Stimulated activated CD4-positive, alpha-beta T cell treated with anti-CD3 and anti-CD28 coated beads, TNF-alpha, amount 100 ng/mL, for 24 hours (primary cell): ENCODE measurements around the gene TRIO.
"Not testable (repeated sequence)": the region's sequence is repeated elsewhere in the genome, so short reads cannot be mapped to it uniquely, and the experiment has no call there.

Experiments used
- DNase-seq, 3 experiments: peaks; one replicate each; pipeline ENCODE4 v3.0.0-alpha.2; 2020; ENCODE audit warnings: low read depth in 3 of 3

TRIO gene

DNA sequence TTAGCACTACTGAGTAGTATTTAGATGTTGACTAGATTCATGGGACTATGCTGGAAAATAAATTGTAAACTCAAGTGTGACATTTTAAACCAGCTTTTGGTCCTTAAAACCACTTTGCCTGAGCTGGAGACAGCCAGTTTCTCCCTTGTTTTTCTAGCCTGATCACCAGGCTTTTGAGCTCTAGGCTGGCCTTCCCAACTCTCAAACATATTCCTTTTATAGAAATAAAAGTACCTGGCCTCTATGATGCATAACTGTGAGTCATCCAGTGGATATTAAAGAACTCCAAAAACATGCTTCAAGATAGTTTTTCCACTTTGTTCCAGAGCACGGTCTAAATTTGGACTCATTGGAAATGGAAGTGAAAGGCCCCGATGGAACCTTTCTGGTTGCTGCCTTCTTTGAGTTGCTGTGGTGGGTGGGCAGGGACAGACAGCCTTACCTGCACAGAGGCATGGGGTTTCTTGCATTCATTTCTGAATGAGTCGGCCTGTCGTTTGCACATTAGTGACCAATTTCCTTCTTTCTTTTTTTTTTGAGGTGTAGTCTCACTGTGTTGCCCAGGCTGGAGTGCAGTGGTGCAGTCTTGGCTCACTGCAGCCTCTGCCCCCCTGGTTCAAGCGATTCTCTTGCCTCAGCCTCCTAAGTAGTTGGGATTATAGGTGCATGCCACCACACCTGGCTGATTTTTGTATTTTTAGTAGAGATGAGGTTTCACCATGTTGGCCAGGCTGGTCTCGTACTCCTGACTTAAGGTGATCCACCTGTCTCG, 43.1 kb downstream of the TRIO start:
- DNase-seq, result no peak

DNA sequence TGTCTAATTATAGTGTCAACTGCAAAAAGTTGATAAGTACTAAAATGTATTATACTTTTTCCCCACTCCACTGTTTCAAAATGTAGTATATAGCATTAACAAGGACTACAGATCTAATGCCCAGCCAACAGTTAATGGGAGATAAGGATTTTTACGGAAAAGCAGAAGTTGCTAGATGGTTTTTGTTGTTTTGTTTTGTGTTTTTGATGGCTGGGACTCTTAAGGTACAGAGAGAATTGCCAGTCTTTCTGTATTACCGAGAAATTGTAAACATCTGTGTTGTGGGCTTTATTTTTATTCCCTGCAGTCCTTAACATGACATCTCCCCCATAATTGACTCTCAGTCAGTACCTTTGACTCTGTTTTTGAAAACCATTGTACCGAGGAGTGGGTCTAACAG, 44.0 kb downstream of the TRIO start:
- no peak for DNase-seq

DNA sequence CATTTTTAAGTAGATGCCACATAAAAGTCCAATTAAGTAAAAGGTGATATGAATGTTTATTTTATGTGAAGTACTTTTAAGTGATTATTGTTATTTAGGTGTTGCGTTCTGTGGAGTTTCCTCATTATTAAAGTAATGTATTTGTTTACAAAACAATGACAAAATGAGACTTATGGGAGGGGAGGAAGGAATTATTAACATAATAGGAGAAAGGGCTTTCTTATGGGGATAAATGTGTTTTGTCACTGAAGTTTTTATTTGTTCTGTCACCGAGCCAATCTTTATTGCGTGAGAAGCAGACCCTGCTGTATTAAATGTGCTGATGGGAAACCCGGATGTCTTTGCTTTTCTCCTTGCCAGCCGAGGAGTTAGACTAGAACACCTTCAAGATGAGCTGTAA, 44.5 kb downstream of the TRIO start:
- no peak for DNase-seq

DNA sequence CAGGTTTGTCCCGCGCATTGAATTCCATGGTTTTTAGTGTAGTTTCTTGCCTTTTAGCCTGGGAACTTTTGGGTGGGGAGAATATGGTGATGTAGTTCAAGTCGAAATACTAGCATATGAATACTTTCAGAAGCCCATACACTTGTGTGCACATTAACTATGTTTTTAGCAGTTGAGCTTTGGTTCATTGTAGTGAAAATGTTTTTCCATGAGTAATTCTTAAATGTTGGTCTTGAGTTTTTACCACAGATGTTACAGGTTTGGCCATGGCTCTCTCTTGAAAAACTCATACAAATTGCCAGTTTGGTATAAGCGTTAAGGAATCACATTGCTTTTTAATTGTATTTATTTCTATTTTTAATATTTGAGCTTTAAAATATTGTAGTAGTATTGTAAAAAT, 45.6 kb downstream of the TRIO start:
- no peak for DNase-seq

DNA sequence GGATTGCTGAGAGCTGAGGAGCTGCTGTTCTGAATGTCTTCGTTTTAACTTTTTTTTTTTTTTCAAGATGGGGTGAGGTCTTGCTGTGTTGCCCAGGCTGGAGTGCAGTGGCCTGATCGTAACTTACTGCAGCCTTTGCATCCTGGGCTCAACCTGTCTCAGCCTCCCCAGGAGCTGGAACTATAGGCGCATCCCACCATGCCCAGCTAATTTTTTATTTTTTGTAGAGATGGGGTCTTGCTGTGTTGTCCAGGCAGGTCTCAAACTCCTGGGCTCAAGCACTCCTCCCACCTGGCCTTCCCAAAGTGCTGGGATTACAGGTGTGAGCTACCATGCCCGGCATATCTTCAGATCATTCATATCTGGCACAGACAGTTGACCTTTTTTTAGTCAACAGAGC, 46.5 kb downstream of the TRIO start:
- no peak for DNase-seq

DNA sequence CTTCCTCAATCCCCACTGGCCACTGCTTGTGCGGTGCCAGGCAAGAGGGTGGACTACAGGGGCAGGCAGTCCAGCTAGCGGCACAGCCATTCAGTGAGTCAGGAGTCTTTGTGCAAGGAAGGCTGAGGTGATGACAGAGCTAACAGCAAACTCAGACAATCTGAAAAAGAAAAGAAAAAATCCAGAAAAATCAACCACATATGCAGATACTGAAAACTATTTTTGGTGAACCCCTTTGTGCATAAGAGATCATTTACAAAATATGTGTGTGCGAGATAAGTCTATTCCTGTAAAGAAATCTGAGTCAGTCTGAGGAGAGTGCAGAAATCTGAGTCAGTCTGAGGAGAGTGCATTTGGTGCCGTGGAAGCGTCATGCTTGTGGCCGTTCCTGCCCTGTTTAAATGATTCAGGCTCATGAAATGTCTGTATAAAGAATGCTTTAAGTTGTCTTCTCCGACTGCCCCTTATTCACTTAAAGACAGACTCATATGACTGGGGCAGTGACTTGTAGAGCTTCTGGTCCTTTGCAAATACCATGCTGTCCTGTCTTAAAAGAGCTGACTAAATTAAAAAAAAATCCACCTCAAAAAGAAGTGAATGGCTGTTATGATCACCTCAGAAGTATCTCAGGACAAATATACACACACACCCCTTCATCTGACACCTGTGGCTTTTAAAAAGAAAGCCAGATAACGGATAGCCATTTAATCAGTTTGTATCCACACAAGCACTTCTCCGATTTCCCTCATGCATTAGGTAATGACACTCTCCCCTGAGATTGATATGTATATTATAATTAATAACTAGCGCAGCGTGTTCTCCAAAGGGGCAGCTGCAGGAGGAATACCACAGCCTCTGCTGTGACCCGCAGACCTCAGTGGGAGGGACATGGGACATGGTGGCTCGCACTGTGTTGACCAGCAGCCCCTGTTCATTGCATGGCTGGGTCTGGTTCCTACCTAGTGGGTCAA, 47.3 kb downstream of the TRIO start:
- no peak for DNase-seq

DNA sequence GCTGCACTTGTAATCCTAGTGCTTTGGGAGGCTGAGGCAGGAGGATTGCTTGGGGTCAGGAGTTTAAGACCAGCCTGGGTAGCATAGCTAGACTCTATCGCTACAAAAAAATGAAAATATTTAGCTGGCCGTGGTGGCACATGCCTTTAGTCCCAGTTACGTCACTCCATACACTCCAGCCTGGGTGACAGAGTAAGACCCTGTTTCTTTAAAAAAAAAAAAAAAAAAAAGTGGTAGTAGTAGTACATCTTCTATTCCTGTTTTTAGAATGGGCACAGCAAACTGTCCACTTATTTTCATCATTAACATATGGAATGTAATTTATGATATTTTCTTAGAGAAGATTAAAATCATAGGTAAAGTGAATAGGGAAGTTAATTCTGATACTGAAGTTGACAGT, 48.2 kb downstream of the TRIO start:
- DNase-seq, result no peak

DNA sequence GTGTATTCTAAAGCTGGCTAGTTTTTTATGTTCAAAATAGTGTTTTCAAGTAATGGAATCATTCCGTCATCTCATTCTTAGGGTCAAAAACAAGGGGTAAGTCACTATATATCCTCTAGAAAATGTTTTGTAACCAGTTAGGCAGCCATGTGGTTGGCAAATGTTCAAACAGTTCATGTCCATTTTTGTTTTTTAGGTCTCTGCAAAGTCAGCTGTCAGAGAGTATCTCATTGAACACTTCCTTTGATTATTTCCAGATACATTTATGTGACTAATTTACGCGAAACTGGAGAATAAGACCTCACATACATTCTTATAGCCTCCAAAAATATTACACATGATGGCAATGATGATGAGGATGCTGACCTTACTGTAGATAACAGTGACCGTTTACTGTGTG, 50.4 kb downstream of the TRIO start:
- DNase-seq, result no peak

DNA sequence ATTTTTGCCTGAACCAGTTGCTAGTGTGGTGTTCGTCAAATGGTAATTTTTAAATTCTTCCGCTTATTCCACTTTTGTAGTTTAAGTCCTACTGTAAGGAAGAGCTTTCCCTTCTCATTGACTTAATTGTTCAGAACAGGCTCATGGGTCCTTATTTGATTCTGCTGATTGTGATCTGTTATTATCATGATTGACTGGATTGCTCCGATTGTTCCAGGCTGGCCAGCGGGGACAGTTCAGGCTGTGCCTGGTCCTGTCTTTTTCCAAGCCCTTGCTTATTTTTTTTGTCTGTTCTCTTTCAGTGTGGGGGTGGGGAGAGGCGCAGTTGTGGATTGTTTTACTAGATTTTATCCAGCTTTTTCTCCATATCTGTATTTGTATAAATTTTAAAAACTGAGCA, 52.4 kb downstream of the TRIO start:
- no peak for DNase-seq

DNA sequence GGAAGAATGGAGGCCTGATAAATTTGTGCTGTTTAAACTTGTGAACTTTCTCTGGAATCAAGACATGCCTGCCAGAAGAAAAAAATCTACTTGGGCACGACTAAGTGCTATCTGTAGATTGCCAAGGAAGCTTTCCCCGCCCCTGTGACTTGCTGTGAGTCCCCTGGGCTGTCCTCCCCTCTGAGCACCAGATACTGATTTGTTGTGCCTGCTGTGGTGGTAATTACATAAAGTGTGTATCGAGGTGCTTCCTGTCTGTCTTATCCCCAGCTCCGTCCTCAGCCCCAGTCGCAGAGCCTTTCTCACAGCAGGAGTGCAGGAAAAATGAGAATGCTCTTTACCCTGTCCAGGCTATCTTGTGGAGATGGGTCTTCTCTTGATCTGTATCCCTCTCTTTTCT, 53.9 kb downstream of the TRIO start:
- DNase-seq, result no peak

DNA sequence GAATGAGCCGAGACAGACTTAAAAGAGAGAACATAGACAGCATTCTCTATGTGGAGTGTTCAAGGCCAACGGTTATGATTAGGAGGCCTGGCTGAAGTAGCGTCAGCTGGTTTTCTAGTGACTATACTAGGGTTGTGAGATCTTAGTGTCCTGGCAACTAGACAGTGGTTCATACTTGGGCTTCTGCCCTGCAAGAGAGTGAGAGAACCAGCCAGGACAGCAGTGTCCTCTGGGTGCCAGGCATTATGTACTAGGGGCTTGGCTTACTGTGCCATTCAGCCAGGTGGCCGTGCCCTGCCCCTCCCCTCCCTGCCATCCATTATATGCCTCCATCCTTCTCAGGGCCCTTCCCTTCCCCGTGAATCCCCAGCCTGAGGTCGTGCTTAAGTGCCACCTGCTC, 56.8 kb downstream of the TRIO start:
- no peak for DNase-seq

DNA sequence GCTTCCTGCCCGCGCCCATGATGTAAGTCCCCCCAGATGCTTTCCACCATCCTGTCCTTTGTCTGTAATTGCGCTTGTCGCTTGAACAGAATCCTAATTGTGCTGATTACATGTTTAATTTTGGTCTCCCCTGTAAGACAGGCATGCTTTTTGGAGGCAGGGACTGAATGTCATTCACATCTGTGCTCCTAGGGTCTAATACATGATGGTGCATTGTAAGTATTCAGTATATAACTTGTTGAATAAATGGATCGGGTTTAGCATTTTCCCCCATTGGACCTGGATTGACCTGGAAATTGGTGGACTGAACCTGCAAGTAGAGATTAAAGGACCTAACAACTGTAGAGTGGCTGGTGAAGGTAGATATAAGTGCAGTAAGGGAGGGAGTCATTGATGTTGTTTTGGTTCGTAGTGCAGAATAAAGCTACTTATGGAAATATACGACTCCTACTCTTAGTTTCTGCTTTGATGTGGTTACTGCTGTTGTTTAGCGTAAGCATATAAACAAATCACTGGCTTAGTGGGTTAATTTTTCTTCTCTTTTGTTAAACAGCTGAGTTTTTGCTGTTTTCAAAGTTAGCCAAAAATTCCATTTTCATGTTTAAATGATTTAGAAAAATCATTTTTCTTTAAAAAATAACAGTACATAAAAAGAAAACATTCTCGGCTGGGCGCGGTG, 57.3 kb downstream of the TRIO start:
- DNase-seq, result no peak

DNA sequence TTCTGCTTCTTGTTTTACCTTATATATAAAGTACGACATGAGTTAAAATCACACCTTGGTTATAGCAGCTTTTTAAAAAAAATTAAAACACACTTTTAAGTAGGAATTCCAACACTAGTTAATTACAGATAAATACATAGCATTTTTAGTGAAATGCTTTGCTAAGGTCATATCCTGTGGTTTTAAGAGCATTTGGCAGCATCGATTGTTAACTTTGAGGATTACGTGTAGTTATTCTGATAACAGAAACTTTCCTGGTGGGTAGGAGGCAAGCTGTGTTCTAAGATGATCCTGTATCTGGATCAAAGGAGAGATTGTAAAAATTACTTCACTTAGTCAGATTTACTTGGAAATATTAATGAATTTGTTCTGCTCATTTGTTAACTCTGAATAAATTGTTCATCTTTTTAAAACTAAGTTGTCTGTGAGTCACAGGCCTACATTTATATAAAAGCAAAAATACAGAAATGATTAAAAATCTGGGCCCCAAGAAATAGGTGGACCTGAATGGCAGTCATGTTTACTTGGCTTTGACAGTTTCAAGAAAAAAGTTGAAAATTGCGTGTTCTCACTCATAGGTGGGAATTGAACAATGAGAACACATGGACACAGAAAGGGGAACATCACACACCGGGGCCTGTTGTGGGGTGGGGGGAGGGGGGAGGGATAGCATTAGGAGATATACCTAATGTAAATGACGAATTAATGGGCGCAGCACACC, 58.3 kb downstream of the TRIO start:
- no peak for DNase-seq

DNA sequence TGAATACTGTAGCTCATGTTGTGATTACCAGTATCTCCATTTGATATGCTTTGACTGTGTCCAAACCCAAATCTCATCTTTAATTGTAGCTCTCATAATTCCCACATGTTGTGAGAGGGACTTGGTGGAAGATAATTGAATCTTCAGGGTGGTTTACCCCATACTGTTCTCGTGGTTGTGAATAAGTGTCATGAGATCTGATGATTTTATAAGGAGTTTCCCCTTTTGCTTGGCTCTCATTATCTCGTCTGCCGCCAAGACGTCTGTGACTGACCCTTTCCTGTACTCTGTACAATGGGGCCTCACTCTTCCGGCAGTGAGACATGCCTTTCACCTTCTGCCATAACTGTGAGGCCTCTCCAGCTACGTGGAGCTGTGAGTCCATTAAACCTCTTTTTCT, 59.3 kb downstream of the TRIO start:
- no peak for DNase-seq

DNA sequence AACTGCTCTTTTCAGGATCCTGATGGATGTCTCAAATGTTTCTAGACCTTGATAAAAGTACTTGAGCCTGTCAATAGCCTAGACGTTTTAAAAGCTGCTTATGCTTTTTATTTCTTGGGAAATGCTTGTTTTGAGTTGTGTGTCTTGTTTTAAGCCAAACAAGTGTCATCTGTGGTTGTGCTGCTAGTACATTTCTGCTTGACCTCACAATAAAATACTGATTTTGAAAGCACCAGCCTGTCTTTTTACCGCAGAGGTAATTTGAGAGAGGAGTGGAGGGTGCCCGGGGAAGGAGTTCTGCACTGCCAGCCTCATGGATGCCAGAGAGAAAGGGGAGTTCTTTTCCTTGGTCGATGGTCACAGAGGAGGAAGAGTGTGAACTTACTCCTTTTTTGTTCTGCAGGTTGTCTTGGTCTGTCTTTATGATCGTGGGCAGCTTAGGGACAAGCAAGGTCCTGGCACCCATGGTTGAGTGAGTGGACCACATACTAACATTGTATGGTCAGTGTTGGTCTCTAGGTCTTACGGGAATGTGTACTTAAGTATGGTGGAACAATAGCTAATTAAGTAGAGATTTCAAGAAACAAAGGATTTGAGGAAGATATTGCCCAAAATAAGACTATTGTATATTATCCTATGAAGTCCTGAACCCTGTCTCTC, 61.0 kb downstream of the TRIO start:
- DNase-seq, result no peak

DNA sequence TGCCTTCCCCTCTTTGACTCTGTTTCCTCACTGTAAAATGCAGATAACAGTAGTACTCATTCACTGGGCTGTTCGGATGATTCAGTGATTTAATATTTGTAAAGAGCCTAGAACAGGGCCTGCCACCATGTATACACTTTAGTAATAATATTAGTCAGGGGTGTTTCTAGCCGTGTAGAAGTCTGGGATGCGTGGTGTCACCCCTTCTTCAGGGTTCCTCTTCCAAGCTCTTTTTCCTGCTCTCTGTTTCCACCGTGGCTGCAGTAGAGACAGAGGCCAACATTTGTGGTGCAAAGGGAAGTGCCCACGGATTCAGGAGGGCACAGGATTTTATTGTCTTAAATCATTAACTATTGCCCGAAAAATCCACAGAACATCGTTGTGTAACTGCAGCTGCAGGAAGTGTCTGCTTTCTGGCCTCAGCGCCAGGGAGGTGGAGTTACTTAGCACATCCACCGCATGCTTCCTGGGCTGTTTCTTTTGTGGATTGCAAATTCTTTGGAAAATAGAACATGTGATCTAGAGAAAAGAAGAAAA, 61.7 kb downstream of the TRIO start:
- DNase-seq, result no peak

DNA sequence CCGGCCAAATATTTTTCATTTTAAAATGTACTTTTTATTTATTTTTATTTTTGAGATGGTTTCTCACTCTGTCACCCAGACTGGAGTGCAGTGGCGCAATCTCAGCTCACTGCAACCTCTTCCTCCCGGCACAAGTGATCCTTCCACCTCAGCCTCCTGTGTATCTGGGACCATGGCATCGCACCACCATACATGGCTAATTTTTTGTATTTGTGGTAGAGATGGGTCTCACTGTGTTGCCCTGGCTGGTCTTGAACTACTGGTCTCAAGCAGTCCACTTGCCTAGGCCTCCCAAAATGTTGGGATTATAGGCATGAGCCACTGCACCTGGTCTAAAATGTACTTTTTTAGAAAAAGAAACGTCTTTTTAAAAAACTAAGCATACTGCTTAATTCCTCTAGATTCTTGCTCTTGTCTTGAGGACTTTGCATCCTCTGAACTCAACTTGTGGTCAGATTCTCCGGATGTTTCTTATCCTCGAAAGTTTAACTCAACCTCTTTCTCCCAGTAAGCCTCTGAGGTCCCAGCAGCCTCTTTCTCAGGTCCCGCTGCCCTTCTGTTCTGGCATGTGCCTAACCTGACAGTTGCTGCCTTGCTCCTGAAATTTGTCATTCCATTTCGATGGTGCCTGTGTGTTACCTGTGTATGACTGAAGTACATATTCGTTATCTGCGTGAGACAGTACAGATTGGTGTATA, 63.0 kb downstream of the TRIO start:
- no peak for DNase-seq

DNA sequence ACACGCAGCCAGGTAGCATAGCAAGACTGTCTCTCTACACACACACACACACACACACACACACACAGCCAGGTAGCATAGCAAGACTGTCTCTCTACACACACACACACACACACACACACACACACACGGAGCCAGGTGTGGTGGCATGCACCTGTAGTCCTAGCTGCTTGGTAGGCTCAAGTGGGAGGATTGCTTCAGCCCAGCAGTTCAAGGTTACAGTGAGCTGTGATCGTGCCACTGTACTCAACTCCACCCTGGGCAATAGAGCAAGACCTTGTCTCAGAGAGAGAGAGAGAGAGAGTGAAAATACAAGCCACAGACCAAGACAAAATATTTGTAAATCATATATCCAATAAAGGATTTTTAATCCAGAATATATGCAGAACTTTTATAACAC, 64.3 kb downstream of the TRIO start:
- not testable (repeated sequence) for DNase-seq

DNA sequence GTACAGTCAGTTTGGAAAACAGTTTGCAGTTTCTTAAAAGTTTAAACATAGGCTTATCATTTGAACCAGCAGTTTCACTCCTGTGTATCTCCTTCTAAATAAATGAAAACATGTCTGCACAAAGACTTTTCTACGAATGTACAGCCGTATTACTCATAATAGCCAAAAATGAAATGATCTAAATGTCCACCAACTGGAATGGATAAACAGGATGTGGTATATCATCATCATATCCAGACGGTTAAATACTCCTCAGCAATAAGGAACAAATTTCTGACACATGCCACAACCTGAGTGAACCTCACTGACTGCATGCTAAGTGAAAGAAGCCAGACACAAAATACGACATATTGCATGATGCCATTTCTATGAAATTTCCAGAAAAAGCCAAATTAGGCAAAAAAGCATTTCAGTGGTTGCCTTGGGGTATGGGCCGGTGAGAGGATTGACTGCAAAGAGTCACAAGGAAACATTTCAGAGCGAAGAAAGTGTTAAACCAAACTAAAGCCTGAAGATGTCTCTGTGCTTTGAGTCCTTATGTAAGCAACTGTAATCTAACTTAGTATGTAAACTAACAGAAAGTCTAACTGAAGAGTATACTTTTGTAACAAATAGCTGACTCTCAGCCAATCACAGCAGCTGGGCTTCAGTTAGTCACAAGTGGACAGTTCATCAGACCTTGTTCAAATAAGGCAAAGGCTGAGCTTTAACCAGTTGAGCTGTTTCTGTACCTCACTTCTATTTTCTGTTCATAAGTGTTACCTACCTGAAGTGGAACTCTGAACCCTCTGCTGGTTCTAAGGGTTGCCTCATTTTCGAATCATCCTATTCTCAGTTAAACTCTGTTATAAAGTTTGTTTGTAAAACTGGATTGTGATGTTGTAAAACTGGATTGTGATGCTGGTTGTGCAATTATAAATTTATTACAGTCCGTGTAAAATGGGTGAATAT, 65.2 kb downstream of the TRIO start:
- DNase-seq, result no peak
